Fibroblast of mammary gland (primary cell): ENCODE results near the gene GLIPR2.
"Not testable (repeated sequence)": the region's sequence is repeated elsewhere in the genome, so short reads cannot be mapped to it uniquely, and the experiment has no call there.

ENCODE experiments used
- DNase-seq: peaks from one replicate; pipeline ENCODE4 v3.0.0-alpha.2; 2010; ENCODE audit warnings: low read depth
- H3K4me3 ChIP-seq: 2 replicates; pipeline ENCODE4 v1.5.1; 2011; ENCODE audit warnings: low read depth, mild to moderate bottlenecking, low read length, moderate library complexity; ENCODE audit not compliant: control insufficient read depth
- CTCF ChIP-seq: conservative IDR thresholded peaks from 2 replicates; pipeline ENCODE4 v1.5.1; 2011; ENCODE audit warnings: low read depth, low read length, inconsistent platforms; ENCODE audit not compliant: control insufficient read depth, insufficient read depth

Gene GLIPR2, protein sequence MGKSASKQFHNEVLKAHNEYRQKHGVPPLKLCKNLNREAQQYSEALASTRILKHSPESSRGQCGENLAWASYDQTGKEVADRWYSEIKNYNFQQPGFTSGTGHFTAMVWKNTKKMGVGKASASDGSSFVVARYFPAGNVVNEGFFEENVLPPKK

GRCh38 chr9:36136272-36136893 is at the start of gene GLIPR2:
Gene GLIPR2 (plus strand): TSS chr9:36136733. CDS start chr9:36136779, 46 bp downstream.
- peak; percentile 47 for DNase-seq
- H3K4me3 ChIP-seq, result peak within 1 kb of the TSS; percentile 54
- TF ChIP-seq CTCF, result no peak

DNA sequence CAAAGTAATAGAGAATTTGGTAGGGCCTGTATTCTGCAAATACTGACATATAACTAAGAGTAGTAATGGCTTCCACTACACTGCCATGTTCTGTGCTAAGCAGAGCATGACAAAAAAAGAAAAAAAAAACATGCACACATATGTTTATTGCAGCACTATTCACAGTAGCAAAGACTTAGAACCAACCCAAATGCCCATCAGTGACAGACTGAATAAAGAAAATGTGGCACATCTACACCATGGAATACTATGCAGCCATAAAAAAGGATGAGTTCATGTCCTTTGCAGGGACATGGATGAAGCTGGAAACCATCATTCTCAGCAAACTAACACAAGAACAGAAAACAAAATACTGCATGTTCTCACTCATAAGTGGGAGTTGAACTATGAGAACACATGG is 49.5 kb upstream of the GLIPR2 start:
- not testable (repeated sequence) for DNase-seq

GRCh38 chr9:36088020-36088419 is 48.5 kb upstream of the GLIPR2 start:
- no peak overlapping the region for H3K4me3 ChIP-seq
- no peak for TF ChIP-seq CTCF

More for the DNA sequence above, 49.5 kb upstream of the GLIPR2 start:
- H3K4me3 ChIP-seq, result not testable (repeated sequence)

DNA sequence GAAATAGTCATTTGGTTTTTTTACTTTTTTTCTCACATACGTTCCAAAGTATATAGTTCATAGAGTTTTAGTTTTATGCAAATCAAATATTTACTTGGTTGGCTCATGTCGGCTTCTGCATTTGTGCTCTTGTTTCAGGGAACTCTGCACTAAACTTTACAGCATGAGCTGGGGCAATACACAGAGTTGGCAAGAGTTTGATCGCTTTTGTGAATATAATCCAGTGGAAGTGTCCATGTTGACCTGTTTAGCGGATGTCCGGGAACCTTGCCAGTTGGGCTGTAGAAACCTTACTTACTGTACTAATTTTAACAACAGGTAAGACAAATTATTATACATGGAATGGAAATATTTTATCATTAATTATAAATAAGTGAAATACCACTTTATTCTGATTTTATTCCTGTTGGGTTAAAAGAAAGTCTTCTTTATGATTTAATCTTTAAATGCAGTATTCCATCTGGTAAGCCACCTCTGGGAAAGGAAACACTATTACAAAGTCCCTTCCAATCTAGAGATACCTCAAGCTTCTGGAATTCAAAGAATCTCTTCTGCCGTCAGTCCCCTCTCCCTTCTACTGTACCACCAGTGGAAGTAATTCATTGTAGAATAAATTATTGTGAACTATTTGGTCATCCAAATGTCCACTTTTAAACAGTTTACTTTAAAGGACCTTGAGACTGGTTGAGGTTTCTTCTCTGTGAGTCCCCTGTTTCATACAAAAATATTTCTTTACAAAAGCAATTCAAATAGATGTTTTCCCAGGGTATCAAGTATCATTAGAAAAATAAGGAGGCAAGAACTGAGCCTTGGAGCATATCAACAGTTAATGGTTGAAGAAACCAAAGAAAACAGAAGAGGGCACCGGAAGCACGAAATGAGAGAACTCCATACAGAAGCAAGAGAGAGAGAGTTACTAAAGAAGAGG is 45.2 kb upstream of the GLIPR2 start:
- peak; percentile 3 for TF ChIP-seq CTCF
- peak; percentile 44 for DNase-seq
- no peak overlapping the region for H3K4me3 ChIP-seq

More at GRCh38 chr9:36088020-36088419, 48.5 kb upstream of the GLIPR2 start:
- no peak for DNase-seq

- DNase-seq, result no peak
- no peak for TF ChIP-seq CTCF
- no peak overlapping the region for H3K4me3 ChIP-seq
Measured at GRCh38 chr9:36092014-36092413, 44.5 kb upstream of the GLIPR2 start.

- H3K4me3 ChIP-seq, result no peak overlapping the region
- DNase-seq, result no peak
- TF ChIP-seq CTCF, result no peak
Measured at GRCh38 chr9:36092509-36093215, 43.9 kb upstream of the GLIPR2 start.

DNA sequence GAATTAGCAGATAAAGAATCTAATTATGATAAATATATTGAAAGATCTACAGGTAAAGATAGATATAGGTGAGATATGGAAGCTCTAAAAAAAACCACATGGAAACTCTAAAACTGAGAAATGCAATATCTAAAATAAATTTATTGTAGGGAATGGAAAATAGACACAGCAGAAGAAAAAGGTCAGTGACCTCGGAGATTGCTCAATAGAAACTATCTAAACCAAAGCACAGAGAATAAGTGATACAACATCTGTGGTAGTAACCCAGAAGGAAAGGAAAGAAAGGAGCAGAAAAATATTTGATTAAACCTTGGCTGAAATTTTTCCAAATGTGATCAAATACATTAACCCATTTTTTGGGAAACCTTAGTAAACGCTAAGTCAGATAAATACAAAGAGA is 43.1 kb upstream of the GLIPR2 start:
- DNase-seq, result no peak
- no peak overlapping the region for H3K4me3 ChIP-seq
- TF ChIP-seq CTCF, result no peak
